NOMO-1 treated with DMSO at 0.1 percent for 48 hours (cell line): ENCODE measurements around the gene ADAMTS4.

Source experiments
- DNase-seq: peaks from one replicate; lab custom pipeline; 2025; ENCODE audit not compliant: unreplicated experiment; lab: John Stamatoyannopoulos, UW

Gene ADAMTS4

GRCh38 chr1:161176468-161177111 lies 22.3 kb downstream of the ADAMTS4 start:
- DNase-seq, result no peak

DNA sequence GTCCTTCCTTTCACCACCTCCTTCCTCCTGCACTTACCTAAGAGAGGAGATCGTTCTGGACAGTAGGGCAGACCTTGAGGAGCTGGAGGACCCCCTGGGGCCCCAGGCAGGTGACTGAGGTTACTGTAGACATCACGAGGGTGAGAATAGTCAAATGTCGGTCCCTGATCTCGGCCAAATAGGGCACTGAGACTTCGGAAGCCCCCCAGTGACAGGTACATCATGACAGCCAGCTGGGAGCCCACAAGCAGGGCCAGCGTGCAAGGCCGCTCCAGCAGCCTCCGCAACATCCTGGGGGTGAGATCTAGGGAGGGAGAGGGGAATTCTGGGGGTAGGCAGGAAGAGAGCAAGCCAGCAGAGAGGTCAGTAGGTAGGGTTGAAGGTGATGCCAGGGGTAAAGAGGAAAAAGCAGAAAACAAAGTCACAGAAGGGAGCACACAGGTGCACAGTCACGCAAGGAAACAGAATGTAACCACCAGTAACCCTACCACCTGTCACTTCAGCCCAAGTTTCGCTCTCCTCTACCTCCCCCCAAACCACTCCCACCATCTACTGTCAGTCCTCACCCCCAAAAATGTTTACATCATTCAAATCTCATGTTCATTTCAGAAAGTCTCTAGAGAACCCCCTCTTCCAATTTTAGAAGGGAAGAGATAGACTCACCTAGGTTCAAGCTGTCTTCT lies 22.9 kb downstream of the ADAMTS4 start:
- DNase-seq, result no peak

DNA sequence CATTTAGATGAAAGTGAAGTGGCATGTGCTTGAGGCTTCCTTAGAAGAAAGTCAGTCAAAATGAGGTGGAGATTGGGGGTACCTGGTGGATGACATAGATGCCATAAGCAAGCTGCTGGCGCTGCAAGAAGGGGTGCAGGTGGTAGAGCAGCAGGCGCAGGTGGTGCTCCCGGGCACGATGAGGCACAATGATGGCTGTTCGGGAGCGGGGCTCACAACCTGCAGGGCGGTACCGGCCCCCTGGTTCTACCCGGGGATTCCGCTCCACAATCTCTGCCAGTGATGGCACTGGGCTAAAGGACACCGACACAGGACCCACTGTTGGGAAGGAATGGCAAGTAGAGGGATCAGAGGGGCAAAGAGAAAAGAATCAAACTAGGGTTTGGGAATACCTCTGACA lies 23.9 kb downstream of the ADAMTS4 start:
- DNase-seq, result no peak

GRCh38 chr1:161173711-161174110 lies 25.1 kb downstream of the ADAMTS4 start:
- no peak for DNase-seq

GRCh38 chr1:161172776-161173376 lies 26.0 kb downstream of the ADAMTS4 start:
- no peak for DNase-seq

DNA sequence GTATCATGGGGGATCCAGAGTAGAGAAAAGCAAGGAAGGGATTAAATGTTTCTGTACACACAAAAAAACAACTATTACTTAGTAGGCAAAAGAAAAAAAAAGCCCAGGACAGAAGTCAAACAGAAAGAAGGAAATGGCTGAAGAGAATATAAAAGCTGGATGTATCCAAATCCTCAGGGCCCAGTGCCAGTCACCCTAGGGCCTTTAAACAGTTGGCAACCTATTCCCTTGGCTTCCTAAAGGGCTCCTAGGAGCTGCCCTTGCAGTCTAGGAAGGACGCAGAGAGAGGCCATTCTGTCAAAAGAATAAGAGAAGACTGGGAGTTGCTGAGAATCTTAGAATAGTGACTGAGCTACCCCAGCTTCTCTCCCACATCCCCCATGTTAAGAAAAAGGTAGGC lies 26.5 kb downstream of the ADAMTS4 start:
- DNase-seq, result no peak

DNA sequence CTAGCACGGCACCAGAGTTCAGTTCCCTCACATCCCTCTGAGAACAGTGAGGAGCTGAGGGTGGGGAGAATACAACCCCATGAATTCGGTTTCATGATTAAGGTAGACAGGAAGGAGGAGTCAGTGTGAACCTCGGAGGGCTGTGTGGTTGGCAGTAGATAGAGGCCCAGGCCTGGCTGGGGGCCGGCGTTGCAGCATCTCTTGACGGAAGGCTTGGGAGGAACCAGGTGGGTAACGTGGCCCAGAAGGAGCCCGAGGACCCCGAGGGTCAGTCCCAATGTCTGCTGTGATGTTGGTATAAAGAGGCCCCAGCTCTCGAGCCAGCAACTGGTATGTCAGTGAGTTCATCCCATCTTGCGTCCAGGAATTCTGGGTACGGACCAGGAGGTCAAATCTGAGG lies 27.2 kb downstream of the ADAMTS4 start:
- DNase-seq, result no peak

DNA sequence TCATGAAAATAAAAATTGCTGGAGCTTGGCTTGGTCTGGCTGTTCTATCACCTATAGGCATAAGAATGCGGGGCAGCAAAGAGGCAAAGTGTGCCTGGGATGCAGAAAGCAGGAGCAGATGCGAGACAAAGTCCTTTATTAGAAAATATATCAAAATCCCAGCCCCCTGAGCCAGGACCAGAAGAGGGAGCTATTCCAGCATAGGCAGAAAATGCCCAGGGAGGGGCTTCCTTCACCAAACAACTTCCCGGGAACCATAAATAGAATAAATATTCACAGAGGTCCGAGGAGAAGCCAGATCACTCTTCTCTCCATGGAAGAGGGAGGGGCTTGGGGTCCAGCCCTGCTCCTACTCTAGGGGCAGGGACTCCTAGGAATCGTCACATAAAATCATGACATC lies 27.7 kb downstream of the ADAMTS4 start:
- no peak for DNase-seq

- no peak for DNase-seq
These were observed 29.9 kb downstream of the ADAMTS4 start for GRCh38 chr1:161168906-161169305.

DNA sequence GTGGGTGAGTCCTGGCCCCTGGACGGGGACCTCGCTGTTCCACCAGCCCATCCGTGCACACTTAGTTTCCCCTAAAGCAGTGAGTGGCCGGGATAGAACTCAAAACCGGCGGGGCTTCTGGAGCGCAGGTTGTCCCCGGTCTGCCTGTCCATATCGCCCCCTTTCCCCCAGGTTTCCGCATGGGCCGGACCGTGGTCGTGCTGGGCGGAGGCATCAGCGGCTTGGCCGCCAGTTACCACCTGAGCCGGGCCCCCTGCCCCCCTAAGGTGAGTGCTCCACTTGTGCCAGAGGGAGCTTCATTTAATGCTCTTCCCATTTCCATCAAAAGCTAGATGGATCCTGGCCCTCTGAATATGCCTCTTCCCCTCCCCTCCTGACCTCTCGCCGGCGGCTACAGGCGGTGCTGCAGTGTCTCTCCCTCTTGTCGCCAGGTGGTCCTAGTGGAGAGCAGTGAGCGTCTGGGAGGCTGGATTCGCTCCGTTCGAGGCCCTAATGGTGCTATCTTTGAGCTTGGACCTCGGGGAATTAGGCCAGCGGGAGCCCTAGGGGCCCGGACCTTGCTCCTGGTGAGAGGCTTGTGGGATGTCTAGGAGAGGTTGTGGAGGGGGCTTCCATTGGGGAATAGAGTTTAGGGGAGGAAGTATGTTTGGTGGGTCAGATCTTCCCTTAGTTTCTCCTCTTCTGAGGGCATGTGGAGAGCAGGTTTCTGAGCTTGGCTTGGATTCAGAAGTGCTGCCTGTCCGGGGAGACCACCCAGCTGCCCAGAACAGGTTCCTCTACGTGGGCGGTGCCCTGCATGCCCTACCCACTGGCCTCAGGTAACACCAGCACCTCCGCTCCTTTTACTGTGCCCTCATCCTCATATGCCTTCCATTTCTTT lies 31.9 kb downstream of the ADAMTS4 start:
- DNase-seq, result peak; percentile 20

GRCh38 chr1:161165742-161166668 lies 32.8 kb downstream of the ADAMTS4 start, which contains the start of gene PPOX:
Gene PPOX (plus strand): TSS chr1:161166426. CDS start chr1:161166848, 422 bp downstream.
- peak; percentile 99 for DNase-seq

DNA sequence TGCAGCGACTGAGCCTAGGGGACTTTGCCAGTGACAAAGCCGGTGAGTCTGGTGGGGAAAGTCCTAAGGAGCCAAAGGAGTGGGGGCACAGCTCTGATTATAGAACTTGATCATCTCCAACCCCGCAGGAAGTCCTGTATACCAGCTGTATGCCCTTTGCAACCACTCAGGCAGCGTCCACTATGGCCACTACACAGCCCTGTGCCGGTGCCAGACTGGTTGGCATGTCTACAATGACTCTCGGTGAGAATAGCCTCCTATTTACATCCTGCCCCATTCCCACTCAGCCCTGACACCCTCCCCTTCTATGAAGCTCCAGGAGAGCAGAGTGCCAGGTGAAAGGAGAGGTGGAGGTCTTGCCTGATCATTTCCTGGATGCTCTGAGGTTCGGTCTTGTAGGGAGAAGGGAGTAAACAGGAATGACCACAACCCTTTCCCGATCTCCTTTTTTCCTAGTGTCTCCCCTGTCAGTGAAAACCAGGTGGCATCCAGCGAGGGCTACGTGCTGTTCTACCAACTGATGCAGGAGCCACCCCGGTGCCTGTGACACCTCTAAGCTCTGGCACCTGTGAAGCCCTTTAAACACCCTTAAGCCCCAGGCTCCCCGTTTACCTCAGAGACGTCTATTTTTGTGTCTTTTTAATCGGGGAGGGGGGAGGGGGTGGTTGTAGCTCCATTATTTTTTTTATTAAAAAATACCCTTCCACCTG lies 33.8 kb downstream of the ADAMTS4 start:
- no peak for DNase-seq

DNA sequence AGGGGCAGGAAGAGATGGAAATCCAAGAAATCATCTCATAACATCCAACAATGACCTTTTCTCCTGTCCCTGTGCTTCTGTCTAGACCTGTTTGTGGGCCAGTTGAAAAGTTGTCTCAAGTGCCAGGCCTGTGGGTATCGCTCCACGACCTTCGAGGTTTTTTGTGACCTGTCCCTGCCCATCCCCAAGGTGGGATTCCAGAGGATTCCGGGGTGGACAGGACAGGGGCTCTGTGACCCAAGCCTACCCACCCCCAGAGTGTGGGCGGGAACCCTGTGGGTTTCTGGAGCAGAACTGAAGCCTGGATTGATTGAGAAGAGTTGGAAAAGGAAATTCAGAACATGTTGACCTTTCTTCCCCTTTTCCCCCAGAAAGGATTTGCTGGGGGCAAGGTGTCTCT lies 35.1 kb downstream of the ADAMTS4 start:
- DNase-seq, result no peak

GRCh38 chr1:161162806-161163205 lies 36.0 kb downstream of the ADAMTS4 start:
- no peak for DNase-seq

- DNase-seq, result no peak
These were observed 36.8 kb downstream of the ADAMTS4 start for GRCh38 chr1:161162052-161162451.

- no peak for DNase-seq
These were observed 37.2 kb downstream of the ADAMTS4 start for GRCh38 chr1:161161652-161162051.

GRCh38 chr1:161160671-161161145 lies 38.1 kb downstream of the ADAMTS4 start:
- DNase-seq, result no peak

DNA sequence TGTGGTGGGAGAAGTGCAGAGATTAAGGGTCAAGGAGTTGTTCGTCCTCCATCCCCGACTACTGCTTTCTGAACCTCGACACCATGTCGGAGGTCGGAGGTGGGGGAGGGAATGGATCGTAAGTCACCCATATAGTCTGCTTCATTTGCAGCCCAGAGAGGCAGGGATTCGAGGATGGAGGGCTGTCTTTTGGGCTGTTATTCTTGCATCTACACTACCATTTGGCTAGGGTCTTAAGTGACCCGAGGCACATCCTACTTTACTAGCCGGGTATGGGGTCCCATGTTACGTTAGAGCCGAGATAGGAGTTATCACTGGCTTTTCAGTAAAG lies 39.0 kb downstream of the ADAMTS4 start:
- DNase-seq, result no peak

GRCh38 chr1:161159087-161159912 lies 39.6 kb downstream of the ADAMTS4 start, which contains the start of gene USP21:
Gene USP21 (plus strand): TSS chr1:161159500. CDS start chr1:161160641, 1,141 bp downstream.
- DNase-seq, result peak; percentile 85
